Measurements from ENCODE around the gene MFNG. TPM values are rescaled to one million over a fixed set of nuclear protein-coding genes. Genes with fewer than 3 reads are reported as not detected.

Gene MFNG
- total RNA-seq, 2 experiments from 2014 or later, result 225 to 235 TPM

DNA sequence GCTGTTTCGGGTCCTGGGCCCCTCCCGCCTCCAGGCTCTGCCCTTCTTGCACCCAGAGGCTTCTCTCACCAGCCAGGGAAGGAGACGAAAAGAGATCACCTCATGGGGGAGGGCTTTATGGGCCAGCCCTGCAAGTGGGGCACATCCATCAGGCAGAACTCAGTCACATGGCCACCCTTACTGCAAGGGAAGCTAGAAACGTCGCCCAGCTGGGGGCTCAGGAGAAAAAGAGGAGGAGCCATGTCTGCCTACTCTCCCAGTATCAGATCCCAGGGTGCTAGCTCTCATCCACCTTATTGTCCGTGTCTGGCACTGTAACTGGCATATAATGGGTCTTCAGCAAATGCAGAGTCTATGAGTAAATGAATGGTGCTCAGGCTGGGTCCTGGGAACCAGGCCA lies 24.2 kb downstream of the MFNG start:
- peaks cover 49% of the 10 kb centered on the region for H3K4me1 ChIP-seq (ENCODE audit: insufficient read depth, low read length, poor library complexity, severe bottlenecking)
- POLR2A ChIA-PET, result no interaction called here
- H3K4me3 ChIP-seq (ENCODE audit: low read depth, low read length, poor library complexity, severe bottlenecking), result no peak overlapping the region
- H3K79me2 ChIP-seq (ENCODE audit: insufficient read depth, low read depth, low read length), result no peaks in the 10 kb centered on the region
- no peak overlapping the region for H2AFZ ChIP-seq (ENCODE audit: low read length)
- peaks cover 25% of the 10 kb centered on the region for H3K36me3 ChIP-seq (ENCODE audit: insufficient read depth, low read length)
- no peaks in the 10 kb centered on the region for H3K9me3 ChIP-seq (ENCODE audit: low read length)
- no peaks in the 10 kb centered on the region for H3K9me2 ChIP-seq (ENCODE audit: insufficient read depth, low read length)
- intact Hi-C loops (cut with micrococcal nuclease; ENCODE audit: unreplicated experiment), result loop anchor here (5.0 kb wide), 1 partner anchor 35 kb away; no protein-coding TSS in a partner anchor
- no peaks in the 10 kb centered on the region for H4K20me1 ChIP-seq (ENCODE audit: insufficient read depth, low read length)
- no peak for TF ChIP-seq EZH2phosphoT487 (IDR thresholded peaks at IDR 0.05; ENCODE audit: borderline replicate concordance, low read depth, low read length)
- TF ChIP-seq, protein P1, sequence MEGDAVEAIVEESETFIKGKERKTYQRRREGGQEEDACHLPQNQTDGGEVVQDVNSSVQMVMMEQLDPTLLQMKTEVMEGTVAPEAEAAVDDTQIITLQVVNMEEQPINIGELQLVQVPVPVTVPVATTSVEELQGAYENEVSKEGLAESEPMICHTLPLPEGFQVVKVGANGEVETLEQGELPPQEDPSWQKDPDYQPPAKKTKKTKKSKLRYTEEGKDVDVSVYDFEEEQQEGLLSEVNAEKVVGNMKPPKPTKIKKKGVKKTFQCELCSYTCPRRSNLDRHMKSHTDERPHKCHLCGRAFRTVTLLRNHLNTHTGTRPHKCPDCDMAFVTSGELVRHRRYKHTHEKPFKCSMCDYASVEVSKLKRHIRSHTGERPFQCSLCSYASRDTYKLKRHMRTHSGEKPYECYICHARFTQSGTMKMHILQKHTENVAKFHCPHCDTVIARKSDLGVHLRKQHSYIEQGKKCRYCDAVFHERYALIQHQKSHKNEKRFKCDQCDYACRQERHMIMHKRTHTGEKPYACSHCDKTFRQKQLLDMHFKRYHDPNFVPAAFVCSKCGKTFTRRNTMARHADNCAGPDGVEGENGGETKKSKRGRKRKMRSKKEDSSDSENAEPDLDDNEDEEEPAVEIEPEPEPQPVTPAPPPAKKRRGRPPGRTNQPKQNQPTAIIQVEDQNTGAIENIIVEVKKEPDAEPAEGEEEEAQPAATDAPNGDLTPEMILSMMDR (conservative IDR thresholded peaks at IDR 0.05; ENCODE audit: low read length), result no peak
- H3K27ac ChIP-seq (ENCODE audit: low read depth, low read length, poor library complexity, severe bottlenecking), result peak overlapping the region; percentile 4
- no peak overlapping the region for H3K4me2 ChIP-seq (ENCODE audit: low read length)
- DNase-seq (ENCODE audit: low spot score), result no peak
- CTCF ChIA-PET (ENCODE audit: unreplicated experiment), result no interaction called here
- no TSS peak for BruUV-seq (replicated peaks)

DNA sequence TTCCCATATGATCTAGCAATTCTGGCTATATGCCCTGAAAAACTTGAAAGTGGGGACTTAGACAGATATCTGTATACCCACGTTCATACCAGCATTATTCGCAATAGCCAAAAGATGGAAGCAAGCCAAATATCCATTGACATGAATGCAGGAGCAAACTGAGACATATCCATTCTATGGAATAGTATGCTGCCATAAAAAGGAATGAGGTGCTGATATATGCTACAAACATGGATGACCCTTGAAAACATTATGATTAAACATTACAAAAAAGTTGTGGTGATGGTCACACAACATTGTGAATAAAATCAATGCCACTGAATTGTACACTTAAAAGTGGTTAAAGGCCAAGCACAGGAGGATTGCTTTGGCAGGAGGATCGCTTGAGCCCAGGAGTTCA lies 25.5 kb downstream of the MFNG start:
- H3K4me1 ChIP-seq (ENCODE audit: insufficient read depth, low read length, poor library complexity, severe bottlenecking), result peaks cover 41% of the 10 kb centered on the region
- H3K79me2 ChIP-seq (ENCODE audit: insufficient read depth, low read depth, low read length), result no peaks in the 10 kb centered on the region
- BruUV-seq (replicated peaks), result no TSS peak
- H3K9me2 ChIP-seq (ENCODE audit: insufficient read depth, low read length), result no peaks in the 10 kb centered on the region
- peaks cover 13% of the 10 kb centered on the region for H3K36me3 ChIP-seq (ENCODE audit: insufficient read depth, low read length)
- POLR2A ChIA-PET, result no interaction called here
- H3K4me3 ChIP-seq (ENCODE audit: low read depth, low read length, poor library complexity, severe bottlenecking), result no peak overlapping the region
- no peak for DNase-seq (ENCODE audit: low spot score)
- no peak overlapping the region for H3K27ac ChIP-seq (ENCODE audit: low read depth, low read length, poor library complexity, severe bottlenecking)
- TF ChIP-seq EZH2phosphoT487 (IDR thresholded peaks at IDR 0.05; ENCODE audit: borderline replicate concordance, low read depth, low read length), result no peak
- no peak overlapping the region for H3K4me2 ChIP-seq (ENCODE audit: low read length)
- H4K20me1 ChIP-seq (ENCODE audit: insufficient read depth, low read length), result no peaks in the 10 kb centered on the region
- H3K9me3 ChIP-seq (ENCODE audit: low read length), result no peaks in the 10 kb centered on the region
- intact Hi-C loops (cut with micrococcal nuclease; ENCODE audit: unreplicated experiment), result loop anchor here (5.0 kb wide), 1 partner anchor 37 kb away; no protein-coding TSS in a partner anchor
- no peak overlapping the region for H2AFZ ChIP-seq (ENCODE audit: low read length)
- CTCF ChIA-PET (ENCODE audit: unreplicated experiment), result no interaction called here

DNA sequence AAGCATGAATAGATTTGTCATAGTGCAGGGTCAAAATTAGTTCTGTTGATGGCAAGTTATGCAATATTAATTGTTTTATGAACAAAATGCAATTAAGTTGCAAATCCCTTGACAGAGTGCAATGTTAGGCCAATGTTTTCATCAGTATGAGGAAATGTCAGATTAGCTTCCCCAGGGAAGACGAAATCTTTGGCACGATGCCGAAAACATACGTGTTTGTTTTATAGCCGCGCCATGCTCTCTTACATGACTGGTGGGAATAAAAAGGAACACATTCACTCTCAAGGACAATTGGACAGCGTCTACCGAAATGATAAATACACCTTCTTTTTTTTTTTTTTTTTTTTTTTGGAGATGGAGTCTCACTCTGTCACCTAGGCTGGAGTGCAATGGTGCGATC lies 27.0 kb downstream of the MFNG start:
- DNase-seq (ENCODE audit: low spot score), result no peak
- Histone ChIP-seq H3K27ac (ENCODE audit: low read depth, low read length, poor library complexity, severe bottlenecking) (no peak overlapping the region), H3K36me3 (ENCODE audit: insufficient read depth, low read length) (no peaks in the 10 kb centered on the region), H3K9me3 (ENCODE audit: low read length) (no peaks in the 10 kb centered on the region), H3K9me2 (ENCODE audit: insufficient read depth, low read length) (no peaks in the 10 kb centered on the region), H2AFZ (ENCODE audit: low read length) (no peak overlapping the region), H3K4me1 (ENCODE audit: insufficient read depth, low read length, poor library complexity, severe bottlenecking) (peaks cover 27% of the 10 kb centered on the region), H4K20me1 (ENCODE audit: insufficient read depth, low read length) (no peaks in the 10 kb centered on the region), H3K4me3 (ENCODE audit: low read depth, low read length, poor library complexity, severe bottlenecking) (no peak overlapping the region), H3K4me2 (ENCODE audit: low read length) (no peak overlapping the region), H3K79me2 (ENCODE audit: insufficient read depth, low read depth, low read length) (no peaks in the 10 kb centered on the region)
- POLR2A ChIA-PET, result interaction anchor here (0.7 kb wide), 1 partner anchor 15 kb away, joined by 3 read pairs; no protein-coding TSS in a partner anchor
- TF ChIP-seq EZH2phosphoT487 (IDR thresholded peaks at IDR 0.05; ENCODE audit: borderline replicate concordance, low read depth, low read length), result no peak
- intact Hi-C loops (cut with micrococcal nuclease; ENCODE audit: unreplicated experiment), result loop anchor here (5.0 kb wide), 1 partner anchor 382 kb away; no protein-coding TSS in a partner anchor
- BruUV-seq (replicated peaks), result no TSS peak
- CTCF ChIA-PET (ENCODE audit: unreplicated experiment), result no interaction called here
